HFFc6 (cell line): ENCODE measurements around the gene SPARC. TPM values are rescaled to one million over a fixed set of nuclear protein-coding genes. Genes with fewer than 3 reads are reported as not detected.

Experiments
- DNase-seq: peaks from one replicate; pipeline ENCODE4 v3.0.0-alpha.2; 2018
- H3K27ac Mint-ChIP-seq: 2 replicates; pipeline ENCODE4 v1.8.0; 2020; ENCODE audit warnings: mild to moderate bottlenecking, mixed read lengths
- H3K27me3 Mint-ChIP-seq: 2 replicates; pipeline ENCODE4 v1.8.0; 2021; ENCODE audit warnings: mild to moderate bottlenecking, moderate library complexity, mixed read lengths; ENCODE audit not compliant: insufficient read depth
- H3K36me3 Mint-ChIP-seq: 2 replicates; pipeline ENCODE4 v1.8.0; 2021; ENCODE audit warnings: low read depth, mixed read lengths
- H3K4me1 Mint-ChIP-seq: 2 replicates; pipeline ENCODE4 v1.8.0; 2020; ENCODE audit warnings: low read depth, mixed read lengths
- H3K4me3 Mint-ChIP-seq: 2 replicates; pipeline ENCODE4 v1.8.0; 2020; ENCODE audit warnings: mild to moderate bottlenecking, moderate library complexity, mixed read lengths
- H3K9me3 Mint-ChIP-seq: 2 replicates; pipeline ENCODE4 v1.8.0; 2020; ENCODE audit warnings: mild to moderate bottlenecking, mixed read lengths
- total RNA-seq, 6 experiments: library from RNA; stranded (reverse); fragmentation: NEBNext Ultra II Directional; extraction: Animal tissue kit (Norgen Biotek cat#: 25700); gene quantifications; 2 replicates in 1 of 6; 3 replicates in 5 of 6; pipeline ENCODE4 v1.2.3, GENCODE V29; 2021
- TF ChIP-seq, protein P1 (sequence below): fragments of 200-600 bp; sonication (generic); IDR thresholded peaks from 2 replicates; pipeline ENCODE4 v1.5.0; 2021; ENCODE audit warnings: antibody characterized with exemption, mild to moderate bottlenecking

SPARC gene
- total RNA-seq, 6 experiments from 2014 or later: 3,729 to 5,836 (median 4,094) TPM

DNA sequence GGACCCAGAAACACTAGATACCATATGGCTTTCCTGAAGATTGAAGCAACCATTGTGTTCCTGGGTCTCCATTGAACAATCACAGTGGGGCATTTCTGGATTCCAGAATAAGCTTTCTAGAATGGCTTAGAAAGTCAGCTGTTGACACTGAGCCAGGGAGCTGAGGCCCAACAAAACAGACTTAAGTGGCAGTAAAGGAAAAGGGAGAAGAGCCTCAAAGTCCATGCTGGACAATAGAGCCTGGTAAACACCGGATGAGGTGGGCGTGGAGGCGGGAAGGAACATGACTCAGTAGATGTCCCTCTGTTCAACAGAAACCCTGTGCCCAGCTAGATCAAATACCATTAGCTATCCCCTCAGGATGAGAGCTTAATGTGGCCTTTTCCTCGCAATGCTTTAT is 14.8 kb downstream of the SPARC start:
- peak overlapping the region; percentile 27 for H3K4me3 Mint-ChIP-seq
- peak overlapping the region; percentile 99 for H3K27ac Mint-ChIP-seq
- H3K27me3 Mint-ChIP-seq: peaks cover 24% of the 10 kb centered on the region
- DNase-seq: no peak
- H3K9me3 Mint-ChIP-seq: no peaks in the 10 kb centered on the region
- peaks cover 100% of the 10 kb centered on the region for H3K4me1 Mint-ChIP-seq
- TF ChIP-seq, protein P1, sequence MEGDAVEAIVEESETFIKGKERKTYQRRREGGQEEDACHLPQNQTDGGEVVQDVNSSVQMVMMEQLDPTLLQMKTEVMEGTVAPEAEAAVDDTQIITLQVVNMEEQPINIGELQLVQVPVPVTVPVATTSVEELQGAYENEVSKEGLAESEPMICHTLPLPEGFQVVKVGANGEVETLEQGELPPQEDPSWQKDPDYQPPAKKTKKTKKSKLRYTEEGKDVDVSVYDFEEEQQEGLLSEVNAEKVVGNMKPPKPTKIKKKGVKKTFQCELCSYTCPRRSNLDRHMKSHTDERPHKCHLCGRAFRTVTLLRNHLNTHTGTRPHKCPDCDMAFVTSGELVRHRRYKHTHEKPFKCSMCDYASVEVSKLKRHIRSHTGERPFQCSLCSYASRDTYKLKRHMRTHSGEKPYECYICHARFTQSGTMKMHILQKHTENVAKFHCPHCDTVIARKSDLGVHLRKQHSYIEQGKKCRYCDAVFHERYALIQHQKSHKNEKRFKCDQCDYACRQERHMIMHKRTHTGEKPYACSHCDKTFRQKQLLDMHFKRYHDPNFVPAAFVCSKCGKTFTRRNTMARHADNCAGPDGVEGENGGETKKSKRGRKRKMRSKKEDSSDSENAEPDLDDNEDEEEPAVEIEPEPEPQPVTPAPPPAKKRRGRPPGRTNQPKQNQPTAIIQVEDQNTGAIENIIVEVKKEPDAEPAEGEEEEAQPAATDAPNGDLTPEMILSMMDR: no peak
- H3K36me3 Mint-ChIP-seq: peaks cover 88% of the 10 kb centered on the region

DNA sequence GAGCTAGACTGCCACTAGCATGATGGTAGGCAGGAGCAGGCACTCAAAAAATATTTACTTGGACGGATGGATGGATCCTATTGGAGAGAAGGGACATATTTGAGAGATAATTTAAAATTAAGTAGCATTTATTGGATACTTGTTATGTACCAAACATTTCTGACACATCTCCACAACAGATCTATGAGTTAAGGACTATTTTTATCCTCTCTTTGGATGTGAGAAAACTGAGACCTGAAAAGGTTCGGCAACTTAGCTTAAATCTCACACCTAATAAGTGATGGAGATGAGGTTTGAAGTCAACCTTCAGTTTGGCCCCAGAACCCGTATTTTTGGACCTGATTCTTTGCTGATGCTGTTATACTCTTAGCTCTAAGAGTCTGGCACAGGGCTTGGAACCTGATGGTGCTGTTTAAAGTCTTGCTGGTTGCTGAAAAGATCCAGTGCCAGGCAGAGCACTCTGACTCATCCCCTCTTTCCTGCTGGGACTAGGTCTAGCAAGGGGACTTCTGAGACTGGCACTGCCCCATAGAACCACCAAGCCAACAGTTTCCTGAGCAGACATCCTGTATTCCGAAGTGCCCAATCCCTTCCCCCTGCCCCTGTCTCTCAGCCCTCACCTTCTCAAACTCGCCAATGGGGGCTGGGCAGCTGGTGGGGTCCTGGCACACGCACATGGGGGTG is 15.6 kb downstream of the SPARC start:
- Mint-ChIP-seq H3K4me1 (peaks cover 100% of the 10 kb centered on the region), H3K36me3 (peaks cover 89% of the 10 kb centered on the region), H3K27me3 (peaks cover 26% of the 10 kb centered on the region), H3K9me3 (no peaks in the 10 kb centered on the region), H3K4me3 (peak overlapping the region; percentile 50), H3K27ac (peak overlapping the region; percentile 99)
- TF ChIP-seq, protein P1: no peak
- DNase-seq: peak; percentile 61

DNA sequence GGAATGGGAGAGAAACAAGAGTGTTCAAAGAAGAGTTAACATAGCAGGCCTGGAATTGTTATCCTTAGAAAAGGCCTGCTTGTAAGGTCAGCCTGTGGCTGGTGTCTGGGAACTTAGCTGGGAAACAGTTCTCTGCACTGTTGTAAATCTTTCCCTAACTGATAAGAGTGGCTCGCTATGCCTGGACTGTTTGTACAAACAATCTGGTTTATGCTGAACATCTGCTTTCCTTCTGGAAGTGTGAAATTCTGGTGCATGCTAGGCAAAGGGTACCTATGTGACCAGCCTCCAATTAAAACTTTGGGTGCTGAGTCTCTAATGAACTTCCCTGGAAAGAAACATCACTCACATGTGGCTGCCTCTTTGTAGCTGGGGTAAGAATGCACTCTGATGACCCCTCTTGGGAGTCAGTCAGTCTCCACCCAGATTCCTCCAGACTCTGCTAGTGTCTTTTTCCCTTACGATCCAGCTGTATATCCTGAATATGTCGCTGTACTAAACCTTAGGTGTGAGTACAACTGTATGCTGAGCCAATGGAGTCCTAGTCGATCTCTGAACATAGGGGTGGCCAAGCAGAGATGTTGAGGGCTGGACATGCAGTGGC is 16.5 kb downstream of the SPARC start:
- Mint-ChIP-seq H3K4me3 (no peak overlapping the region), H3K4me1 (peaks cover 100% of the 10 kb centered on the region), H3K9me3 (no peaks in the 10 kb centered on the region), H3K27ac (peak overlapping the region; percentile 99), H3K36me3 (peaks cover 88% of the 10 kb centered on the region), H3K27me3 (peaks cover 26% of the 10 kb centered on the region)
- TF ChIP-seq, protein P1: no peak; the same call in 1 of the 2 replicates
- no peak for DNase-seq

DNA sequence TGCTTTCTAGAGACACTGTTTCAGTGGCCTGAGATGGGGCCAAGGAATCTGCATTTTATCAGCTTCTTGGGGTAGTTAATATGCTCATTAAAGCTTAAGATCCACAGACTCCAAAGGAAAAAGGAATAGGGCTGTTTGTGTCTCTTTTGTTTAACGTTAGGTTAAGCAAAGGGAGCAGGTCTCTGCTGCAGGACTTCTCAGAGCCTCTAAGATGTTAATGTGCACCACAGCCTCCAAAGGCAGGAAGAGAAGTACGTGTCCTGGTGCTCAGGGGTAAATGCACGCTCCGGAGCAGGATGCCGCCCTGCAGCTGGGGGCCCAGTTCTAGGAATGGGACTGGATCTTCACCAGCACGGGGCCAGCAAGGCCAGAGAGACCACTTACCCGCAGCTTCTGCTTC is 19.6 kb downstream of the SPARC start:
- peaks cover 100% of the 10 kb centered on the region for H3K4me1 Mint-ChIP-seq
- peak overlapping the region; percentile 93 for H3K27ac Mint-ChIP-seq
- H3K4me3 Mint-ChIP-seq: peak overlapping the region; percentile 22; the same call in 1 of the 2 replicates
- TF ChIP-seq, protein P1: no peak
- peaks cover 30% of the 10 kb centered on the region for H3K27me3 Mint-ChIP-seq
- H3K9me3 Mint-ChIP-seq: no peaks in the 10 kb centered on the region
- no peak for DNase-seq
- H3K36me3 Mint-ChIP-seq: peaks cover 92% of the 10 kb centered on the region

DNA sequence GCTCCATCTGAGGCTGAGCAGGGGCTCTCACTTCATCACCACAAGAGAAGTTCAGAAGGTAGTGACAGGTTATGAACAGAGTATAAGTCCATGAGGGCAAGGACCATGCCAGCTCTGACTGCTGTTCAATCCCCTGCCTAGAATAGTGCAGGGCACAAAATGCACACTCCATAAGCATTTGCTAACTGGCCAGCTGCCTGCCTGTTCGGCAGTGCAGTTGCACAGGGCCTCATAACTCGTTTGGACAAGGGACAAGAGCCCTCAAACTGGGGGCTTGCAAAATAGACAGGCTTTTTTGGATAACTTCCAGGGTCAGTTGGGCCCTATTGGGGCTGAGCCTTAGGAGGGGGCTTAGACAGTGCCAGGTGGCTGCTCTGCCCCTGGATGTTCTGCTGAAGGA is 21.1 kb downstream of the SPARC start:
- TF ChIP-seq, protein P1: no peak
- peaks cover 80% of the 10 kb centered on the region for H3K36me3 Mint-ChIP-seq
- H3K9me3 Mint-ChIP-seq: no peaks in the 10 kb centered on the region
- no peak for DNase-seq
- H3K4me1 Mint-ChIP-seq: peaks cover 100% of the 10 kb centered on the region
- peak overlapping the region; percentile 67 for H3K4me3 Mint-ChIP-seq
- peaks cover 28% of the 10 kb centered on the region for H3K27me3 Mint-ChIP-seq
- H3K27ac Mint-ChIP-seq: peak overlapping the region; percentile 93
